H4 (cell line): ENCODE data around the gene SMAD2. TPM values are rescaled to one million over a fixed set of nuclear protein-coding genes. Genes with fewer than 3 reads are reported as not detected.
"Not testable (repeated sequence)": the region's sequence is repeated elsewhere in the genome, so short reads cannot be mapped to it uniquely, and the experiment has no call there.

ENCODE experiments used
- DNase-seq: peaks from one replicate; pipeline ENCODE4 v3.0.0-alpha.2; 2015; ENCODE audit warnings: low spot score
- total RNA-seq: library from RNA; depleted of rRNA; stranded (reverse); fragments of >200 nt; shearing (Covaris generic); gene quantifications from 2 replicates; pipeline ENCODE4 v1.2.3, GENCODE V29; 2014

Gene SMAD2
- total RNA-seq, 1 experiment from 2014 or later, result 113 TPM

GRCh38 chr18:47842836-47843235 lies 87.6 kb downstream of the SMAD2 start:
- DNase-seq, result no peak

GRCh38 chr18:47838396-47838795 lies 92.1 kb downstream of the SMAD2 start:
- no peak for DNase-seq

GRCh38 chr18:47832348-47832747 lies 98.1 kb downstream of the SMAD2 start:
- DNase-seq, result no peak

GRCh38 chr18:47831351-47831750 lies 99.1 kb downstream of the SMAD2 start:
- no peak for DNase-seq

- no peak for DNase-seq
These were observed 99.7 kb downstream of the SMAD2 start for GRCh38 chr18:47830772-47831171.

- no peak for DNase-seq
These were observed 100.6 kb downstream of the SMAD2 start for GRCh38 chr18:47829831-47830230.

GRCh38 chr18:47828031-47828430 lies 102.4 kb downstream of the SMAD2 start:
- DNase-seq, result not testable (repeated sequence)

- DNase-seq, result no peak
These were observed 104.0 kb downstream of the SMAD2 start for GRCh38 chr18:47826157-47827074.

- no peak for DNase-seq
These were observed 109.1 kb downstream of the SMAD2 start for GRCh38 chr18:47821314-47821713.

- no peak for DNase-seq
These were observed 112.7 kb downstream of the SMAD2 start for GRCh38 chr18:47817795-47818077.

- no peak for DNase-seq
These were observed 113.3 kb downstream of the SMAD2 start for GRCh38 chr18:47817017-47817794.

GRCh38 chr18:47815486-47816270 lies 114.8 kb downstream of the SMAD2 start:
- DNase-seq, result no peak

- DNase-seq, result no peak
These were observed 121.0 kb downstream of the SMAD2 start for GRCh38 chr18:47809420-47809819.

GRCh38 chr18:47802802-47803201 lies 127.7 kb downstream of the SMAD2 start:
- DNase-seq, result no peak

- no peak for DNase-seq
These were observed 128.6 kb downstream of the SMAD2 start for GRCh38 chr18:47801817-47802216.

GRCh38 chr18:47800756-47801155 lies 129.7 kb downstream of the SMAD2 start:
- no peak for DNase-seq

- no peak for DNase-seq
These were observed 130.2 kb downstream of the SMAD2 start for GRCh38 chr18:47800248-47800647.

GRCh38 chr18:47799376-47799775 lies 131.1 kb downstream of the SMAD2 start:
- no peak for DNase-seq

GRCh38 chr18:47798366-47798765 lies 132.1 kb downstream of the SMAD2 start:
- no peak for DNase-seq

- no peak for DNase-seq
These were observed 133.3 kb downstream of the SMAD2 start for GRCh38 chr18:47797126-47797525.

- DNase-seq, result no peak
These were observed 135.0 kb downstream of the SMAD2 start for GRCh38 chr18:47795434-47795814.

GRCh38 chr18:47794725-47795433 lies 135.6 kb downstream of the SMAD2 start:
- no peak for DNase-seq
